ENCODE measurements around the gene IL17RD.

IL17RD gene

DNA sequence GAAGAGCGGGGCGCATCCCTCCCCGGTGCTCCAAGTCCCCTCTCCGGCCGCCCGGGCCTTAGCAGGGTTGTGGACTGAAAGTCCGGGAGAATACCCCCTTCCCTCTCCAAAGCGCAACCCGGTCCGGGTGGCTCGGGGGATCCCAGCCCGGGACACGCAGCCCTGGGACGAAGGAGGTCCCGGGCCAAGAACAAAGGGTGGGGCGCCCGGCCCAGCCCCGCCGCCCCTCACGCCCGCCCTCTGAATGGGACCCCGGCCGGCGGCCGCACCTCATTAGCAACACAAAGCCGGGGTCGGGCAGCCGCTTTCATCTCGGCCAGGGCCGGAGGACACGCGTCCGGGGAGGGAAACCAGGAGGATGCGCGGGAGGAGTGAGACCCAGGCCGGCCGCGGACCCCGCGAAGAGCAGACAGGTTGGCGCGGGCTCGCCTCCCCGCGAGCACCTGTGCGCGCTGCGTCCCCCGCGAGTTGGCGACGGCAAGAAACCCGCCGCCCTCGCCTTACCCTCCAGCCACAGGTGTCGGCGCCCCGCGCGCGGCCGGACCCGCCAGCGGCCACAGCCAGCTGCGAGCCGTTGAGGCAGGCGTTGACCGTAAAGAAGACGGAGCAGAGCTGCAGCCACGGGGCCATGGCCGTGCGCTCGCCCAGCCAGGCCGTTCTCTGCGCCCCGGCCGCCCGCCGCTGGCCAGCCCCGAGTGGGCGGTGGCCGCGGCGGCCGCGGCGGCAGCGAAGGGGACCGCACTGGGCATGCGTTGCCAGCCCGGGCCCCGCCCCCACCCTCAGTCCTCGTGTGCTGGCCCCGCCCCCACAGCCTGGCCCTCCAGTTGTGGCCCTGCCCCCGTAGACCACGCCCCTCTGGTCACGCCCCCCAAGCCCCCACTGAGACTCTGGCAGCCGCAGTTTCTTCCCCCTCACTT, at the start of gene IL17RD:
TSS of gene IL17RD (minus strand) at position 697 of the 917 bp plus-strand sequence. CDS start at position 630, 67 bp downstream.
- TF ChIP-seq GATA2 (IDR thresholded peaks at IDR 0.05; ENCODE audit: low read depth, low read length), result no peak
- TF ChIP-seq GATA3 (IDR thresholded peaks at IDR 0.05; ENCODE audit: low read depth, low read length), result no peak

DNA sequence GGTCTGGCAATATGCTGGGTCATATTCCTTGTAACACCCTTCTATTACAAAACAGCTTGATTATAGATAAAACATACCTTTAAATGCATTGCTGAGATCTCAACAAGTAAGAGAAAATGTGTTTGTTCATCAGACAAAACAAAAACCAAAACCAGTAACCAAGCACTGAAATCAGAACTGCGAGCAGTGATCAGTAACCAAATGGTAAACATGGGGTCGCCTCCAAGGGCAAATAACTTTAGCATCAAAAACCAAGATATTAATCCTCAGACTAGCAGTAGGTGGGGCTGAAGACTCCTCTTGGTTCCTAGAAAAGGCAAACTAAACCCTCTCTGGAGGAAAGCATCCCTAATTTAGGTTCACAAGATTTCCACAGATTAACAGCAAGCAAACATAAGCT, 41.3 kb upstream of the IL17RD start:
- TF ChIP-seq GATA3 (IDR thresholded peaks at IDR 0.05; ENCODE audit: low read depth, low read length) (no peak), GATA2 (IDR thresholded peaks at IDR 0.05; ENCODE audit: low read depth, low read length) (no peak)

GRCh38 chr3:57199895-57200297, 34.7 kb upstream of the IL17RD start, which contains the start of gene HESX1:
Gene HESX1, minus strand, starts transcription at chr3:57199978. Its CDS starts 60 bp downstream, at chr3:57199918.
- TF ChIP-seq GATA2 (IDR thresholded peaks at IDR 0.05; ENCODE audit: low read depth, low read length) (no peak), GATA3 (IDR thresholded peaks at IDR 0.05; ENCODE audit: low read depth, low read length) (no peak)

DNA sequence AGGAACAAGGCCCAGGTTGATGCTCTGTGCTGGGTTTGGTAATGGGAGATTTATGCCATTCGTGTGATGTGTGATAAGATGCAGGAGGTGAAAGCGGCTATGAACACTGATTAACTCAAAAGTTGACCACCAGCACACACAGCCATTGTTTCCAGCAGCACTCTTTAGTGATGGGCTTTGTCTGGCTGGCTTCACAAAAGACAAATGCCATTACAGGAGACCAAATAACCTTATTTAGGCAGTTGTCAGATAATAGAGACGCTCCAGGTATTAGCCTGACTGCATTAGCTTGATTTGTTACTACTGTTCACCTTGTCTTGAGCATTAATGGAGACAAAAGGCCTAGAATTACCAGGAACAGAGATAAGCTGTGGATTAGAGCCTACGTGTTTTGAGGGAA, 29.5 kb upstream of the IL17RD start:
- TF ChIP-seq GATA2 (IDR thresholded peaks at IDR 0.05; ENCODE audit: low read depth, low read length) (peak; percentile 6; the same call in 1 of the 2 replicates), GATA3 (IDR thresholded peaks at IDR 0.05; ENCODE audit: low read depth, low read length) (no peak)

GRCh38 chr3:57192028-57192427, 26.9 kb upstream of the IL17RD start:
- no peak for TF ChIP-seq GATA3 (IDR thresholded peaks at IDR 0.05; ENCODE audit: low read depth, low read length)
- no peak for TF ChIP-seq GATA2 (IDR thresholded peaks at IDR 0.05; ENCODE audit: low read depth, low read length)

DNA sequence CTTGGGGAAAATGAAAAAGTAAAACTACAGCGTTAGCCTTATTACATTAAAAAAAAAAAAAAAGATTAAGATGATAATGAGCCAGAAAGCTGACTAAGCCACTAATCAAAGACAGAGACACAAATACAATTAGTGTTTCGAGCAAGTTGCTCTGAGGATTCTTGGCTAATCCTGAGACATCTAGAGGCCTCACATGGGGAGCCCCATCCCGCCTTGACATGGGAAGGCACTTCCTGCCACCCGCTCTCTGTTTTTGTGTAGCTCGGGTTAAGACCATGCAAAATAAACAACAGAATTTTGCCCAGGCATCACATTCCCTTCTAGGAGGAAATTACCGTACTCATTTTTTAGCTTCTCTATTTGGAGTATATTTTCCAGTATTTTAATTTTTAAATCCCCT, 19.4 kb upstream of the IL17RD start:
- TF ChIP-seq GATA3 (IDR thresholded peaks at IDR 0.05; ENCODE audit: low read depth, low read length) (no peak), GATA2 (IDR thresholded peaks at IDR 0.05; ENCODE audit: low read depth, low read length) (no peak)

- no peak for TF ChIP-seq GATA2 (IDR thresholded peaks at IDR 0.05; ENCODE audit: low read depth, low read length)
- no peak for TF ChIP-seq GATA3 (IDR thresholded peaks at IDR 0.05; ENCODE audit: low read depth, low read length)
Measured at GRCh38 chr3:57179580-57180410, 14.6 kb upstream of the IL17RD start.

DNA sequence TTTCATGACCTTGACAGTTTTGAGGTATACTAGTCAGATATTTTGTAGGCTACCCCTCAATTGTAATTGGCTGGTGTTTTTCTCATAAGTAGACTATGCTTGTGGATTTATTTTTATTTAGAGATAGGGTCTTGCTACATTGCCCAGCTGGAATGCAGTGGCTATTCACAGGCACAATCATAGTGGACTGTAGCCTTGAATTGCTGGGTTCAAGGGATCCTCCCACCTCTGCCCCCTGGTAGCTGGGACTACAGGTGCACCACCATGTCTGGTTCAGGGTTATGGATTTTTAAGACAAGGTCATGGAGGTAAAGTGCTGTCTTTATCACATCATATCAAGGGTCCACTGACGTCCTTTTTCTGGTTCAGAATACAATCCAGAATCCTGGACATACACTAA, 10.9 kb upstream of the IL17RD start:
- TF ChIP-seq GATA2 (IDR thresholded peaks at IDR 0.05; ENCODE audit: low read depth, low read length), result no peak
- TF ChIP-seq GATA3 (IDR thresholded peaks at IDR 0.05; ENCODE audit: low read depth, low read length), result no peak

GRCh38 chr3:57173687-57174086, 8.5 kb upstream of the IL17RD start:
- TF ChIP-seq GATA2 (IDR thresholded peaks at IDR 0.05; ENCODE audit: low read depth, low read length) (no peak), GATA3 (IDR thresholded peaks at IDR 0.05; ENCODE audit: low read depth, low read length) (no peak)

GRCh38 chr3:57170946-57171345, 5.8 kb upstream of the IL17RD start:
- TF ChIP-seq GATA2 (IDR thresholded peaks at IDR 0.05; ENCODE audit: low read depth, low read length) (no peak), GATA3 (IDR thresholded peaks at IDR 0.05; ENCODE audit: low read depth, low read length) (no peak)

- TF ChIP-seq GATA2 (IDR thresholded peaks at IDR 0.05; ENCODE audit: low read depth, low read length), result no peak
- TF ChIP-seq GATA3 (IDR thresholded peaks at IDR 0.05; ENCODE audit: low read depth, low read length), result no peak
Measured at GRCh38 chr3:57169872-57170623, 4.9 kb upstream of the IL17RD start.

- no peak for TF ChIP-seq GATA2 (IDR thresholded peaks at IDR 0.05; ENCODE audit: low read depth, low read length)
- no peak for TF ChIP-seq GATA3 (IDR thresholded peaks at IDR 0.05; ENCODE audit: low read depth, low read length)
Measured at GRCh38 chr3:57169108-57169507, 4.0 kb upstream of the IL17RD start.

DNA sequence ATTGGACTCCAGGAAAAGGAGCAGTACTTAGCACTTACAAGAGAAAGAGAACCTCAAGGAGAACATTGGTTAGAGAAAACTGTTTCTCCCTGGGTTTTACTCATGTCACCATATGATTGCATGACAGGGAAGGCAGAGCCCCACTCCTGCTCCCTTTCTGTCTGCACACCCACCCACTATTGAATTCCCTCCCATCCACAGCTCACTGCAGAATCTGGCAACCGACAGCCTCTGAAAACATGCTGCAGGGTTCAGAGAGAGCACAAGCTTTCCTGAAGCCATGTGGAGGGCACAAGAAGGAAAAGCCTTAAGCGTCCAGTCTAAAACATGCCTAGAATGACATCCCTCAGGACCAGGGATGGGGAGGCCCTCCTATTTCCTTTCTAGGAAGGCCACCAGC, 3.0 kb upstream of the IL17RD start:
- TF ChIP-seq GATA3 (IDR thresholded peaks at IDR 0.05; ENCODE audit: low read depth, low read length) (no peak), GATA2 (IDR thresholded peaks at IDR 0.05; ENCODE audit: low read depth, low read length) (no peak)

GRCh38 chr3:57166660-57167059, 1.5 kb upstream of the IL17RD start:
- no peak for TF ChIP-seq GATA3 (IDR thresholded peaks at IDR 0.05; ENCODE audit: low read depth, low read length)
- TF ChIP-seq GATA2 (IDR thresholded peaks at IDR 0.05; ENCODE audit: low read depth, low read length), result no peak
